Pancreas (tissue), 10 donors: Measurements from ENCODE around the gene C9orf50. TPM values are rescaled to one million over a fixed set of nuclear protein-coding genes. Genes with fewer than 3 reads are reported as not detected.

ENCODE experiments used
- ATAC-seq, 4 donors: fragments of 200-7000 bp; cut with Tn5 transposase; one replicate each; pipeline versions ENCODE4 v1.8.0 to v1.9.1; 2020; ENCODE audit warnings: mild to moderate bottlenecking in 4 of 4, moderate library complexity in 4 of 4
- DNase-seq, 6 donors: peaks; one replicate each; pipeline ENCODE4 v3.0.0-alpha.2; 2020
- FAIRE-seq: peaks from 2 replicates; lab custom pipeline; 2012; peaks lifted over from hg19 to GRCh38; lab: Jason Lieb, UNC
- H3K27ac ChIP-seq, 4 donors: fragments of 200-600 bp; sonication (generic); 1 replicate in 3 of 4; 2 replicates in 1 of 4; pipeline versions ENCODE4 v1.5.0 to v1.8.0; 2020
- H3K27me3 ChIP-seq, 4 donors: fragments of 200-600 bp; one replicate each; pipeline ENCODE4 v1.8.0; 2021
- H3K36me3 ChIP-seq, 3 donors: fragments of 200-600 bp; sonication (generic) in 1 of 3; one replicate each; pipeline versions ENCODE4 v1.5.0 to v1.8.0; 2020 to 2021
- H3K4me1 ChIP-seq, 3 donors: fragments of 200-600 bp; one replicate each; pipeline ENCODE4 v1.8.0; 2021
- H3K4me3 ChIP-seq, 4 donors: fragments of 200-600 bp; sonication (generic) in 2 of 4; one replicate each; pipeline versions ENCODE4 v1.5.0 to v1.8.0; 2020 to 2021
- H3K9me3 ChIP-seq, 4 donors: fragments of 200-600 bp; one replicate each; pipeline ENCODE4 v1.8.0; 2021
- WGBS, 2 donors: extraction: QIAGEN DNeasy Blood & Tissue Kit; methylation state at CpG; one replicate each; pipeline ENCODE4 v1.1.7; 2013; 5-methylcytosine and 5-hydroxymethylcytosine counted together
- intact Hi-C, 3 donors: fragments of 100-400 bp; cut with DNase I; formaldehyde crosslinking; loops; one replicate each; pipeline versions ENCODE4 v1.11.1 to v1.14.2; 2022
- polyA plus RNA-seq, 2 donors: library from polyadenylated mRNA; stranded (reverse); fragments of 200-250 nt; gene quantifications; one replicate each; pipeline ENCODE4 v1.2.3, GENCODE V29; 2013
- total RNA-seq, 6 donors: library from RNA; stranded (reverse); fragmentation: NEBNext Ultra II Directional in 4 of 6; extraction: Animal tissue kit (Norgen Biotek cat#: 25700) in 4 of 6; gene quantifications; one replicate each; pipeline versions ENCODE4 v1.2.1 to v1.2.4, GENCODE V29; 2021 to 2023
- TF ChIP-seq, protein P1 (sequence below), 4 donors: fragments of 200-600 bp; sonication (generic) in 3 of 4; IDR thresholded peaks; one replicate each; pipeline versions ENCODE4 v1.5.0 to v1.8.0; 2021; ENCODE audit warnings: antibody characterized with exemption in 4 of 4
- donor health status: healthy with polysubstance abuse.
- donor health status: DM: no; HTN: no; CAD: no; lungs with moderate emphysema.
- donor health status: DM: no; HTN: no; CAD: no.
- donor health status: control.
- donor health status: control.
- donor health status: Bipolar disorder and iron deficiency.
- donor health status: DM: yes; HTN: yes; CAD: no.
- donor health status: DM: no; HTN: no; CAD: no.
- donor health status: DM: no; HTN: no; CAD: no.
- donor health status: DM: yes; HTN: yes; CAD: no.

The C9orf50 gene
- total and polyA plus RNA-seq, 8 donors, result not detected

DNA sequence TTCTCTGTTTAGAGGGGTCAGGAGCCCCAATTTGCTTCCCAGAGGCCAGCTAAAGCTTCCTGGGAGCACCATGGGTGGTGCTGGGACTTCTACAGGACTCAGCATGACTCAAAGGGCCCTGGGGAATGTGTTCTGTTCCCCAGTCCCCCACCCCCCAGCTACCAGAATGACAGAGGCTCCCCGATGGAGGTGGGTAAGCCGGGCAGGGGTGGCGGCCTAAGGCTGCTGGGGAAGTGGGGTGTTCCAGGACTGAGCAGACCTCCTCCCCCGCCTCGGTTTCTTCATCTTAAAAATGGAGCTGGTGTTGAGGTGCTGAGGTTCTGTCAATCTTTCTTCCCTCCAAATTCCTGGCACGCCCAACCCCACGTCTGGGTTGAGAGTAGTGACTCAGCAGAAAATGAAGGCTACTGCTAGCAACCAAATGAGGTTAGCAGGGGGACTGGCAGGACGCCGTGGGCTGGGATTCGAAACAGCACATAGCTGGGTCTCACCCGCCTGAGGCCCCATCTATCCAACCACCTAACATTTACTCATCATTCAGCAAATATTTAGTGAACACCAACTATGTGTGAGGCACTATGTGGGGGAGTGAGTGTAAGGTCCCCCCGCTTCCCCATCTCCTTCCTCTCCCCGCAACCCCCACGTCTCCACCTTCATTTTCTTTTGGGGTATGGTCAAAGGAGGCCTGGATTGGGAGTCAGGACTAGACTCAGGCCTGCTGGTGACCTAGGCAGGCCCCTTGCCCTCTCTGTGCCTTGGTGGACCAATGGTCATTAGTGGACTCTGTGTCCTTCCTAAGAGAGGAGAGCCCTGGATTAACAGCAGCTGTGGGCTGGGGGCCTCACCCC, 50.2 kb downstream of the C9orf50 start:
- WGBS, 2 donors, result 64 to 72% methylated on average over 14 of the region's 14 CpGs
- DNase-seq (peak in 3 of 6 donors; percentile 34 to 55 (median 54)), FAIRE-seq (no peak)

DNA sequence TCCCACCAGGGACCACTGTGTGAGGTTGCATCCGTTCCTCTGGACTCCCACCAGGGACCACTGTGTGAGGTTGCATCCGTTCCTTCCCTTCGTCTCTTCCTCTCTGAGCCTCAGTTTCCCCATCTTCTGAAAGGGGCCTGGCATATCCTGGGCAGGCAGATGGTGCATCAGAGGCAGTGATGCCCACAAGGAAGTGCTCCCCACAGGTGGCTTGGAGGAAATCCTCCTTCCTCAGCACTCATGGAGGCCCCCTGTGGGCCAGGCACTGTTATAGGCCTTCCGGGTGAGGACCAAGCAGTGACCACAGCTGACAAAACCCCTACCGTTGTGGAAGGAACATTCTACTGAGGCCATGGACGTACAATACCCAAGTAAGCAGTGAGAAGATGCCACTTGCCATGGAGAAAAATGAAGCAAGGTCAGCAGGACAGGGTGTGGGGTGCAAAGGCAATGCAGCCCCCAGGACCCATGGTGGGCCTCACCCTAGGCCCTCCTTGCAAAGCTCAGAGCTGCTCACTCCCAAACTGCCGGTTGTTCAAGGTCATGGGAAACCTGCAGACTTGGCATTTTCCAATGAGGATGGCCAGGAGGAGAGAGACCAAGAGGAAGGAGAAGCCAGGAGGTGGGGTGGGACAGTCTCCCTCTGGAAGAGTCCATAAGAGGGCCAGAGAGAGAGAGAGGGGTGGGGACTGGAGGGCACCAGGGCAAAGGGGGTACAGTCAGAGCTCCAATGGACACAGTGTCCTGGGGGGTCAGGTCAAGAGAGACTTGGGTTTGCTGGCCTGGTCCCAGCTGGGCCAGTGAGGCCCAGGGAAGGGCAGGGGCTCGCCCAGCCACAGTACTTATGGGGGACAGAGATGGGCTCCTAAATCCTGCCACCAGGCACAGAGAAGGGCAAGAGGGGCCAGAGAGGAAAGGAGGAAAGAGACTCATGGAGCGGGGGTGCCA, 51.1 kb downstream of the C9orf50 start:
- no peak overlapping the region for H3K4me3 ChIP-seq
- FAIRE-seq (no peak), ATAC-seq (peak; percentile 59 to 76 (median 64)), DNase-seq (peak in 4 of 6 donors; percentile 50 to 67 (median 60))
- peak overlapping the region; percentile 35 to 89 (median 69) for H3K27ac ChIP-seq
- TF ChIP-seq, protein P1, sequence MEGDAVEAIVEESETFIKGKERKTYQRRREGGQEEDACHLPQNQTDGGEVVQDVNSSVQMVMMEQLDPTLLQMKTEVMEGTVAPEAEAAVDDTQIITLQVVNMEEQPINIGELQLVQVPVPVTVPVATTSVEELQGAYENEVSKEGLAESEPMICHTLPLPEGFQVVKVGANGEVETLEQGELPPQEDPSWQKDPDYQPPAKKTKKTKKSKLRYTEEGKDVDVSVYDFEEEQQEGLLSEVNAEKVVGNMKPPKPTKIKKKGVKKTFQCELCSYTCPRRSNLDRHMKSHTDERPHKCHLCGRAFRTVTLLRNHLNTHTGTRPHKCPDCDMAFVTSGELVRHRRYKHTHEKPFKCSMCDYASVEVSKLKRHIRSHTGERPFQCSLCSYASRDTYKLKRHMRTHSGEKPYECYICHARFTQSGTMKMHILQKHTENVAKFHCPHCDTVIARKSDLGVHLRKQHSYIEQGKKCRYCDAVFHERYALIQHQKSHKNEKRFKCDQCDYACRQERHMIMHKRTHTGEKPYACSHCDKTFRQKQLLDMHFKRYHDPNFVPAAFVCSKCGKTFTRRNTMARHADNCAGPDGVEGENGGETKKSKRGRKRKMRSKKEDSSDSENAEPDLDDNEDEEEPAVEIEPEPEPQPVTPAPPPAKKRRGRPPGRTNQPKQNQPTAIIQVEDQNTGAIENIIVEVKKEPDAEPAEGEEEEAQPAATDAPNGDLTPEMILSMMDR (IDR thresholded peaks at IDR 0.05), result peak; percentile 12 to 30 (median 19)
- peaks cover 0 to 17% (median 0%) of the 10 kb centered on the region in 3 donors for H3K4me1 ChIP-seq
- WGBS, 2 donors, result 51 to 58% methylated on average over 9 of the region's 9 CpGs
- intact Hi-C loops, result no loop called here
- H3K36me3 ChIP-seq, result no peaks in the 10 kb centered on the region
- H3K9me3 ChIP-seq, result no peaks in the 10 kb centered on the region
- H3K27me3 ChIP-seq, result no peaks in the 10 kb centered on the region

More for the DNA sequence above, 50.2 kb downstream of the C9orf50 start:
- Histone ChIP-seq H3K4me3 (no peak overlapping the region), H3K4me1 (peaks cover 0 to 17% (median 0%) of the 10 kb centered on the region in 3 donors), H3K36me3 (no peaks in the 10 kb centered on the region), H3K27me3 (no peaks in the 10 kb centered on the region), H3K27ac (peak overlapping the region in 3 of 4 donors; percentile 35 to 89 (median 85)), H3K9me3 (no peaks in the 10 kb centered on the region)
- TF ChIP-seq, protein P1 (IDR thresholded peaks at IDR 0.05), result no peak
- intact Hi-C loops, result no loop called here
- peak in 3 of 4 donors; percentile 14 to 29 (median 16) for ATAC-seq

DNA sequence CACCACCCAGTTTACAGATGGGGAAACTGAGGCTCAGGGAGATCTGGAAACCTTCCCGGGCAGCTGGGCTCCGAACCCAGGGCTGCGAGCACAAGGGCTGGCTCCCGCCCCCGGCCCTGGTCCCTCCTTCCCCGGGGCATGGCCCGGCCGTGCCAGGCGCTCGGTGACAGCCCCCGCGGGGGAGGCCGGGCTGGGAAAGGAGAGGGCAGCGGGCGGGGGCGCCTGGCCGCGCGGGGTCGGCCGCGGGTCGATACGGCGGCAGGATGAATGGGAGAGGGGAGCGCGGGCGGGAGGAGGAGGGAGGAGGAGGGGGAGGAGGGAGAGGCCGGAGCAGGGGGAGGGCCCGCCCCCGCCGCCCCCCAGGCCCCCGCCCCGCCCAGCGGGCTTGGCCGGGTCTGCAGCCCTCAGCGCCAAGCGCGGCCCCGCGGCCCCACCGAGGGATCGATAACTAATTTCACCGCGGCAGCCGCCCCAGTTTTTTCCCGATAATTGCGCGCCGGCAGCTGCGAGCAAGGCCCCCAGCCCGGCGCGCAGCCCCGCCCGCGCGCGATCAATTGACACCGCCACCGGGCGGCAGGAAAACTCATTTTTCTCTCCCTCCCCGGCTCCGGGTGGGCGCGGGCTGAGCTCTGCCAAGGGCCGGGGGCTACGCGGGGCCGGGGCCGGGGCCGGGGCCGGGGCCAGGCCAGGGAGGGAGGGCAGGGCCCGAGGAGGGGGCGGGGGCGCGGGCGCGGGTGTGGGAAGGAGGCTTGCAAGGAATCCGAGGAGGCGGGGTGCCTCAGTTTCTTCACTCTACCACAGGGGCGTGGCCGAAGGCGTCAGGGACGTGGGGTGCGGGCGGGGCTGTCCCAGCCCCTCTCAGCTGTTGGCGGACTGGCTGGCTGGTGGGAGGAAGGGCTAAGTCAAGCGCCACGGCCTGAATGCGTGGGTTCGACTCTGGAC, 52.1 kb downstream of the C9orf50 start:
- 4 to 8% methylated on average over 26 to 92 of the region's 92 CpGs for WGBS, 2 donors
- no peak for FAIRE-seq
- peak; percentile 69 to 89 (median 80) for DNase-seq
- TF ChIP-seq, protein P1 (IDR thresholded peaks at IDR 0.05), result no peak
- peak; percentile 58 to 80 (median 73) for ATAC-seq
- H3K27me3 ChIP-seq, result no peaks in the 10 kb centered on the region
- peak overlapping the region; percentile 14 to 48 (median 37) for H3K4me3 ChIP-seq
- H3K4me1 ChIP-seq, result peaks cover 0 to 17% (median 0%) of the 10 kb centered on the region in 3 donors
- H3K36me3 ChIP-seq, result no peaks in the 10 kb centered on the region
- peak overlapping the region; percentile 43 to 89 (median 69) for H3K27ac ChIP-seq
- H3K9me3 ChIP-seq, result no peaks in the 10 kb centered on the region
- intact Hi-C loops, result no loop called here
